ENCODE data around the gene TTC7B. TPM values are rescaled to one million over a fixed set of nuclear protein-coding genes. Genes with fewer than 3 reads are reported as not detected.

The TTC7B gene
- total RNA-seq, 1 donor from 2014 or later: 20.6 TPM

GRCh38 chr14:90727082-90727481 is 89.1 kb downstream of the TTC7B start:
- H3K36me3 Mint-ChIP-seq: peaks cover 5% of the 10 kb centered on the region
- no peak overlapping the region for H3K4me3 ChIP-seq
- no peak for TF ChIP-seq EZH2phosphoT487 (IDR thresholded peaks at IDR 0.05)
- TF ChIP-seq, protein P1, sequence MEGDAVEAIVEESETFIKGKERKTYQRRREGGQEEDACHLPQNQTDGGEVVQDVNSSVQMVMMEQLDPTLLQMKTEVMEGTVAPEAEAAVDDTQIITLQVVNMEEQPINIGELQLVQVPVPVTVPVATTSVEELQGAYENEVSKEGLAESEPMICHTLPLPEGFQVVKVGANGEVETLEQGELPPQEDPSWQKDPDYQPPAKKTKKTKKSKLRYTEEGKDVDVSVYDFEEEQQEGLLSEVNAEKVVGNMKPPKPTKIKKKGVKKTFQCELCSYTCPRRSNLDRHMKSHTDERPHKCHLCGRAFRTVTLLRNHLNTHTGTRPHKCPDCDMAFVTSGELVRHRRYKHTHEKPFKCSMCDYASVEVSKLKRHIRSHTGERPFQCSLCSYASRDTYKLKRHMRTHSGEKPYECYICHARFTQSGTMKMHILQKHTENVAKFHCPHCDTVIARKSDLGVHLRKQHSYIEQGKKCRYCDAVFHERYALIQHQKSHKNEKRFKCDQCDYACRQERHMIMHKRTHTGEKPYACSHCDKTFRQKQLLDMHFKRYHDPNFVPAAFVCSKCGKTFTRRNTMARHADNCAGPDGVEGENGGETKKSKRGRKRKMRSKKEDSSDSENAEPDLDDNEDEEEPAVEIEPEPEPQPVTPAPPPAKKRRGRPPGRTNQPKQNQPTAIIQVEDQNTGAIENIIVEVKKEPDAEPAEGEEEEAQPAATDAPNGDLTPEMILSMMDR (IDR thresholded peaks at IDR 0.05): no peak
- no peak for TF ChIP-seq EZH2 (IDR thresholded peaks at IDR 0.05)
- H3K4me2 ChIP-seq: no peak overlapping the region
- no peaks in the 10 kb centered on the region for H3K27me3 ChIP-seq
- H3K27ac ChIP-seq: no peak overlapping the region
- H4K20me1 ChIP-seq (ENCODE audit: low read depth): no peaks in the 10 kb centered on the region
- no peak for DNase-seq (ENCODE audit: low spot score)
- H2AFZ ChIP-seq (replicated peaks): no peak overlapping the region
- H3F3A ChIP-seq (ENCODE audit: low read depth): peaks cover 11% of the 10 kb centered on the region
- H3K4me1 ChIP-seq: peaks cover 7% of the 10 kb centered on the region
- no peaks in the 10 kb centered on the region for H3K4me1 Mint-ChIP-seq
- no peaks in the 10 kb centered on the region for H3K9me3 Mint-ChIP-seq
- H3K27me3 Mint-ChIP-seq (ENCODE audit: insufficient read depth, low read depth): peaks cover 2% of the 10 kb centered on the region
- no peak overlapping the region for H3K4me3 Mint-ChIP-seq
- H3K79me2 ChIP-seq (ENCODE audit: low read depth): no peaks in the 10 kb centered on the region
- H3K36me3 ChIP-seq: no peaks in the 10 kb centered on the region
- H3K27ac Mint-ChIP-seq: no peak overlapping the region
- H3K9me3 ChIP-seq (ENCODE audit: low read depth): no peaks in the 10 kb centered on the region
- H3K9ac ChIP-seq: no peak overlapping the region

DNA sequence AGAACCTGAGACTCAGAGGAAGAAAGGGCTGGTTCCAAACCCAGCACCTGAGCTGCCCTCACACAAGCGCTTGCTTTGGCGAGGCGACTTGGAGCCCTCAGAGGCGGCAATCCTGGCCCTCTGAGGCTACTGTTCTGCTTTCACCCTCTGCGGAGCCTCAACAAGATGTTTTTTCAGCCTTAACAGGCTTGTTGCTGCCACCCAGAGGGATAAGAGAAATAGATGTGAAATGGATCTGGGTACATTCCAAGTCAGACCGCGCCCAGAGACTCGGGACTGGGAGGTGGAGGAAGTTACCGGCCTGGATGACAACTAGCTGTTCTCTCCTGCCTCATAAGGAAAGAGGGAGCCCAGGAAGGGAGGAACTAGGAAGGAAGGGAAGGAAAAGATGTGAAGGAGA is 89.6 kb downstream of the TTC7B start:
- peak; percentile 64 for DNase-seq (ENCODE audit: low spot score)
- H3K4me2 ChIP-seq: no peak overlapping the region
- TF ChIP-seq, protein P1 (IDR thresholded peaks at IDR 0.05): peak; percentile 41
- TF ChIP-seq EZH2phosphoT487 (IDR thresholded peaks at IDR 0.05): no peak
- peaks cover 7% of the 10 kb centered on the region for H3K4me1 ChIP-seq
- H4K20me1 ChIP-seq (ENCODE audit: low read depth): no peaks in the 10 kb centered on the region
- Mint-ChIP-seq H3K27me3 (ENCODE audit: insufficient read depth, low read depth) (peaks cover 2% of the 10 kb centered on the region), H3K36me3 (peaks cover 5% of the 10 kb centered on the region), H3K9me3 (no peaks in the 10 kb centered on the region), H3K4me1 (no peaks in the 10 kb centered on the region), H3K4me3 (no peak overlapping the region), H3K27ac (no peak overlapping the region)
- no peaks in the 10 kb centered on the region for H3K36me3 ChIP-seq
- H3K9me3 ChIP-seq (ENCODE audit: low read depth): no peaks in the 10 kb centered on the region
- no peak overlapping the region for H3K4me3 ChIP-seq
- H2AFZ ChIP-seq (replicated peaks): no peak overlapping the region
- H3F3A ChIP-seq (ENCODE audit: low read depth): peaks cover 11% of the 10 kb centered on the region
- H3K79me2 ChIP-seq (ENCODE audit: low read depth): no peaks in the 10 kb centered on the region
- no peaks in the 10 kb centered on the region for H3K27me3 ChIP-seq
- no peak overlapping the region for H3K9ac ChIP-seq
- H3K27ac ChIP-seq: no peak overlapping the region

- no peak overlapping the region for H3K27ac ChIP-seq
- H3K4me3 Mint-ChIP-seq: no peak overlapping the region
- TF ChIP-seq EZH2phosphoT487 (IDR thresholded peaks at IDR 0.05) (no peak), EZH2 (IDR thresholded peaks at IDR 0.05) (no peak)
- TF ChIP-seq, protein P1 (IDR thresholded peaks at IDR 0.05): no peak
- H3K27ac Mint-ChIP-seq: no peak overlapping the region
- no peak overlapping the region for H2AFZ ChIP-seq (replicated peaks)
- no peaks in the 10 kb centered on the region for H3K79me2 ChIP-seq (ENCODE audit: low read depth)
- no peaks in the 10 kb centered on the region for H3K9me3 Mint-ChIP-seq
- no peak overlapping the region for H3K9ac ChIP-seq
- peaks cover 2% of the 10 kb centered on the region for H3K36me3 Mint-ChIP-seq
- no peak overlapping the region for H3K4me2 ChIP-seq
- H3K27me3 ChIP-seq: no peaks in the 10 kb centered on the region
- no peaks in the 10 kb centered on the region for H3K27me3 Mint-ChIP-seq (ENCODE audit: insufficient read depth, low read depth)
- H3K36me3 ChIP-seq: no peaks in the 10 kb centered on the region
- no peaks in the 10 kb centered on the region for H4K20me1 ChIP-seq (ENCODE audit: low read depth)
- peaks cover 7% of the 10 kb centered on the region for H3K4me1 ChIP-seq
- peaks cover 11% of the 10 kb centered on the region for H3F3A ChIP-seq (ENCODE audit: low read depth)
- no peaks in the 10 kb centered on the region for H3K9me3 ChIP-seq (ENCODE audit: low read depth)
- H3K4me1 Mint-ChIP-seq: no peaks in the 10 kb centered on the region
- H3K4me3 ChIP-seq: no peak overlapping the region
- DNase-seq (ENCODE audit: low spot score): no peak
Measured at GRCh38 chr14:90724866-90725265, 91.4 kb downstream of the TTC7B start.

Data from neural progenitor cell (in vitro differentiated cells).